Measurements from ENCODE around the gene SLC28A3.

The SLC28A3 gene

GRCh38 chr9:84261070-84261746, 79.3 kb downstream of the SLC28A3 start:
- TF ChIP-seq GATA3 (IDR thresholded peaks at IDR 0.05; ENCODE audit: low read depth, low read length) (no peak), GATA2 (IDR thresholded peaks at IDR 0.05; ENCODE audit: low read depth, low read length) (no peak)

GRCh38 chr9:84258371-84258770, 82.2 kb downstream of the SLC28A3 start:
- no peak; the same call in 1 of the 2 replicates for TF ChIP-seq GATA2 (IDR thresholded peaks at IDR 0.05; ENCODE audit: low read depth, low read length)
- TF ChIP-seq GATA3 (IDR thresholded peaks at IDR 0.05; ENCODE audit: low read depth, low read length), result no peak

GRCh38 chr9:84255696-84256095, 84.9 kb downstream of the SLC28A3 start:
- TF ChIP-seq GATA2 (IDR thresholded peaks at IDR 0.05; ENCODE audit: low read depth, low read length), result no peak
- no peak for TF ChIP-seq GATA3 (IDR thresholded peaks at IDR 0.05; ENCODE audit: low read depth, low read length)

DNA sequence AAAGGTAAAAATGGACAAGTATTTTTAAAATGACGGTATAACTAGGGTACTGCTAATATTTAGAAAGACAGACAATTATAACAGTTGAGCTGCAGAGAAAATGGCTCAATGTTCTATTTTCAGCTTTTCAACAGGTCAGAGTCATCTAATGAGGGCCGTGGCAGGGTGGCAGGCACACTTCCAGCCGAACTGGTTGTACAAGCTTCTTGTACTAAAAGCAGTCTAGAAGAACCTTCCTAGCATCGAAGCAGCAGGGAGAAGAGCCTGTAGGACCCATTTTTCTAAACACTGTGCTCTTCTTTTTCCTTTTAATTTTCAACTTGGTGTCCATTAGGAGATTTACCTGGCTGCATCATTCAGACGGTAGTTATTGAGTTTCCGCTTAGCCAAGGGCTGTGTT, 85.6 kb downstream of the SLC28A3 start:
- no peak for TF ChIP-seq GATA2 (IDR thresholded peaks at IDR 0.05; ENCODE audit: low read depth, low read length)
- no peak for TF ChIP-seq GATA3 (IDR thresholded peaks at IDR 0.05; ENCODE audit: low read depth, low read length)

DNA sequence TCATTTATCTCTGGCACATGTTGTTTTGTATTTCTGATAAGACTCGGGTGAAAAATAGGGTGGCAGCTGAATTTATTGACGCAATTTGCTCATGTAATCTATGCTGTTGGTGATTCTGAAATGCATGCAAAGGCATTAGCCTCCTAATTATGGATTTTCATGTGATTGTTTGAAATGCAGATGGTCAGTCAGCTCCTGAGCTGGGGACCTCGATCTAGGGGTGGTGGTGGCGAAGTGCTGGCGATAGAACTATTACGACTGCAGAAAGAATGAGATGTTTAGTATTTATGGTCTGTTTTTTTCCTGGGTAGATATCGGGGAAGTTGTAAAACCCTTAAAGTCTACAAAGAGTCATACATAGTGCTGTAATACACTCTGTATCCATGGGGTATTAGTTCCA, 88.6 kb downstream of the SLC28A3 start:
- no peak for TF ChIP-seq GATA2 (IDR thresholded peaks at IDR 0.05; ENCODE audit: low read depth, low read length)

DNA sequence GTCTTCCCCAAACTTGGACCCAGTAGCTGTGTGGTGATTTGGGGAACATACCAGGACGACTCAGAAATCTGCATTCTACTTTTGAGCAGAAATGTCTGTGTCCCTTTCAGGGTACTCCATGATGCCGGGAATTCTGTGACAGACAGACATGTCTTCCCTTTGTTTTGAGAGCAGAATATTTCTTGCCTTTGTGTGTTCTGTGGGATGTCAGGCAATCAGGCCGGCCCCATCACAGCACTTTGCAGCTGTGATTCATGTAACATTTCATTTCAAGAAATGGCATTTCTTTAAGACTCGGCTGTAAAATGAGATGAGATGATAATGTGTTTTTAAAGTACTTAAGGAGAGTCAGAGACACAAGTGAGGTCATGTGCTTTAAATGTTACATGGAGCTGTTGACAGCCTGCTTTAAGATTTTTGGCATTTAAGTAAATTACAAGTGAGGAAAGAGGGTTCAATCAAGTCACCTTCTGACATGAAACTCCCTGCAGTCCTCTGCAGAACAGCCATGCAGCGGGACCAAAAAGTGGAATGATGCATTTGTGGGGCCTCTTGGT, 98.7 kb downstream of the SLC28A3 start:
- TF ChIP-seq GATA3 (IDR thresholded peaks at IDR 0.05; ENCODE audit: low read depth, low read length), result no peak
- no peak for TF ChIP-seq GATA2 (IDR thresholded peaks at IDR 0.05; ENCODE audit: low read depth, low read length)

- TF ChIP-seq GATA3 (IDR thresholded peaks at IDR 0.05; ENCODE audit: low read depth, low read length), result no peak
- no peak for TF ChIP-seq GATA2 (IDR thresholded peaks at IDR 0.05; ENCODE audit: low read depth, low read length)
Observed at GRCh38 chr9:84239343-84239742, 101.2 kb downstream of the SLC28A3 start.

GRCh38 chr9:84238652-84239051, 101.9 kb downstream of the SLC28A3 start:
- TF ChIP-seq GATA3 (IDR thresholded peaks at IDR 0.05; ENCODE audit: low read depth, low read length) (no peak), GATA2 (IDR thresholded peaks at IDR 0.05; ENCODE audit: low read depth, low read length) (no peak)

GRCh38 chr9:84235511-84235910, 105.0 kb downstream of the SLC28A3 start:
- no peak for TF ChIP-seq GATA3 (IDR thresholded peaks at IDR 0.05; ENCODE audit: low read depth, low read length)
- TF ChIP-seq GATA2 (IDR thresholded peaks at IDR 0.05; ENCODE audit: low read depth, low read length), result no peak

GRCh38 chr9:84230355-84231145, 110.0 kb downstream of the SLC28A3 start:
- TF ChIP-seq GATA3 (IDR thresholded peaks at IDR 0.05; ENCODE audit: low read depth, low read length) (no peak), GATA2 (IDR thresholded peaks at IDR 0.05; ENCODE audit: low read depth, low read length) (no peak)

GRCh38 chr9:84229191-84229590, 111.4 kb downstream of the SLC28A3 start:
- TF ChIP-seq GATA2 (IDR thresholded peaks at IDR 0.05; ENCODE audit: low read depth, low read length), result no peak
- no peak for TF ChIP-seq GATA3 (IDR thresholded peaks at IDR 0.05; ENCODE audit: low read depth, low read length)

- no peak for TF ChIP-seq GATA3 (IDR thresholded peaks at IDR 0.05; ENCODE audit: low read depth, low read length)
- no peak for TF ChIP-seq GATA2 (IDR thresholded peaks at IDR 0.05; ENCODE audit: low read depth, low read length)
Observed at GRCh38 chr9:84228130-84228720, 112.3 kb downstream of the SLC28A3 start.

- no peak for TF ChIP-seq GATA3 (IDR thresholded peaks at IDR 0.05; ENCODE audit: low read depth, low read length)
- no peak for TF ChIP-seq GATA2 (IDR thresholded peaks at IDR 0.05; ENCODE audit: low read depth, low read length)
Observed at GRCh38 chr9:84226126-84226525, 114.4 kb downstream of the SLC28A3 start.

Measured in SH-SY5Y (cell line).